HEK293T (cell line): ENCODE measurements around the gene SUPT3H.

ENCODE experiments used
- CTCF ChIA-PET: fragments of 350-600 bp; formaldehyde crosslinking; extraction: SDS; loops from one replicate; lab custom pipeline; 2021; ENCODE audit warnings: antibody characterized with exemption, inconsistent platforms; lab: Yijun Ruan, JAX
- POLR2A ChIA-PET: fragments of 350-600 bp; formaldehyde crosslinking; extraction: SDS; loops from one replicate; lab custom pipeline; 2020; ENCODE audit warnings: antibody characterized with exemption, inconsistent platforms; lab: Yijun Ruan, JAX
- DNase-seq: peaks from one replicate; pipeline ENCODE4 v3.0.0; 2012; ENCODE audit warnings: mixed read lengths; ENCODE audit errors: extremely low spot score
- ARNT ChIP-seq: fragments of 450-650 bp; IDR thresholded peaks from 2 replicates; pipeline ENCODE4 v1.6.1; 2017; ENCODE audit warnings: mild to moderate bottlenecking
- BHLHE40 ChIP-seq: fragments of 450-650 bp; IDR thresholded peaks from 2 replicates; pipeline ENCODE4 v1.6.1; 2016; ENCODE audit warnings: mild to moderate bottlenecking, moderate library complexity, borderline replicate concordance
- CTBP1 ChIP-seq: fragments of 450-650 bp; IDR thresholded peaks from 2 replicates; pipeline ENCODE4 v1.6.1; 2016; ENCODE audit warnings: borderline replicate concordance
- ELF4 ChIP-seq: fragments of 450-650 bp; IDR thresholded peaks from 2 replicates; pipeline ENCODE4 v1.6.1; 2017; ENCODE audit warnings: antibody characterized with exemption
- FOXA1 ChIP-seq: fragments of 450-650 bp; IDR thresholded peaks from 2 replicates; pipeline ENCODE4 v1.6.1; 2016; ENCODE audit warnings: mild to moderate bottlenecking
- FOXK2 ChIP-seq: fragments of 450-650 bp; IDR thresholded peaks from 2 replicates; pipeline ENCODE4 v1.6.1; 2016; ENCODE audit warnings: mild to moderate bottlenecking
- FOXM1 ChIP-seq: fragments of 450-650 bp; IDR thresholded peaks from 2 replicates; pipeline ENCODE4 v1.6.1; 2017; ENCODE audit warnings: mild to moderate bottlenecking, borderline replicate concordance
- HDGF ChIP-seq: fragments of 450-650 bp; IDR thresholded peaks from 2 replicates; pipeline ENCODE4 v1.6.1; 2017; ENCODE audit warnings: antibody characterized with exemption, borderline replicate concordance
- L3MBTL2 ChIP-seq: fragments of 450-650 bp; conservative IDR thresholded peaks from 2 replicates; pipeline ENCODE4 v1.6.1; 2016; ENCODE audit warnings: mild to moderate bottlenecking
- LEF1 ChIP-seq: fragments of 450-650 bp; IDR thresholded peaks from 2 replicates; pipeline ENCODE4 v1.6.1; 2017; ENCODE audit warnings: mild to moderate bottlenecking, borderline replicate concordance
- NFRKB ChIP-seq: fragments of 450-650 bp; IDR thresholded peaks from 2 replicates; pipeline ENCODE4 v1.6.1; 2016; ENCODE audit warnings: mild to moderate bottlenecking, moderate library complexity
- PKNOX1 ChIP-seq: fragments of 450-650 bp; IDR thresholded peaks from 2 replicates; pipeline ENCODE4 v1.6.1; 2016
- SP1 ChIP-seq: fragments of 450-650 bp; IDR thresholded peaks from 2 replicates; pipeline ENCODE4 v1.6.1; 2017
- SUZ12 ChIP-seq: fragments of 450-650 bp; IDR thresholded peaks from 2 replicates; pipeline ENCODE4 v1.6.1; 2016; ENCODE audit warnings: mild to moderate bottlenecking
- TARDBP ChIP-seq: fragments of 450-650 bp; IDR thresholded peaks from 2 replicates; pipeline ENCODE4 v1.6.1; 2016
- ZNF384 ChIP-seq: fragments of 450-650 bp; IDR thresholded peaks from 2 replicates; pipeline ENCODE4 v1.6.1; 2016

SUPT3H gene

GRCh38 chr6:45394586-45395095 lies 16.9 kb upstream of the SUPT3H start:
- POLR2A ChIA-PET = interaction anchor here (0.5 kb wide), 1 partner anchor 17 kb away, joined by 5 read pairs; no protein-coding TSS in a partner anchor
- CTCF ChIA-PET = no interaction called here
- TF ChIP-seq TARDBP (no peak), HDGF (no peak), NFRKB (no peak), BHLHE40 (no peak), FOXM1 (no peak), L3MBTL2 (no peak), CTBP1 (no peak)
- no peak for DNase-seq

- ChIA-PET POLR2A (interaction anchor here (1.1 to 1.4 kb wide), 2 partner anchors 10 to 135 kb away, joined by 3 to 4 read pairs; partner anchors contain the start of gene SUPT3H), CTCF (no interaction called here)
- TF ChIP-seq L3MBTL2 (no peak), TARDBP (no peak), FOXK2 (no peak), ELF4 (no peak), SUZ12 (no peak), BHLHE40 (no peak), HDGF (no peak), FOXA1 (no peak)
- DNase-seq = no peak
Observed at GRCh38 chr6:45388328-45388727, 10.6 kb upstream of the SUPT3H start.

GRCh38 chr6:45387236-45387635 lies 9.5 kb upstream of the SUPT3H start:
- DNase-seq = no peak
- TF ChIP-seq BHLHE40 (no peak), ELF4 (no peak), SUZ12 (no peak), FOXA1 (no peak)
- ChIA-PET CTCF (no interaction called here), POLR2A (interaction anchor here (1.1 to 1.4 kb wide), 2 partner anchors 9 to 134 kb away, joined by 3 to 4 read pairs; partner anchors contain the start of gene SUPT3H)

DNA sequence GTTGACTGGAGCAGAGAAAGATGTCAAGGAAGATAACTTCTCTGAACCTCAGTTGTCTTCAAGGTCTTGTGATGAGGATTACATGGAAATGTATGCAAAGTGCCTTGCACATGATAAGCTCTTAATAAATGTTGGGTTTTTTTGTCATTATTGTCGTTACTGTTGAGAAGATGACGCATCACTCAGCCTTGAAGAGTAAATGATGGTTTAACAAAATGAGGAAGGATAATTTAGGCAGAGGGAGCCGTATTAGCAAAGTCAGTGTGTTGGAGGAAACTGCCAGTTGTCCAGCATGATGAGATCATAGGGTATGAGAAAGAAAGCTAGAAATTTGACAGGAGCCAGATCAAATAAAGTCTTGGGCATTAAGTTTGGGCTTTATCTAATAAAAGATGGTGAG lies 8.8 kb upstream of the SUPT3H start:
- ChIA-PET CTCF (no interaction called here), POLR2A (interaction anchor here (1.0 kb wide), 1 partner anchor 10 kb away, joined by 3 read pairs; no protein-coding TSS in a partner anchor)

GRCh38 chr6:45382391-45382790 lies 4.7 kb upstream of the SUPT3H start:
- CTCF ChIA-PET = interaction anchor here (0.9 to 1.3 kb wide), 3 partner anchors 16 to 727 kb away, joined by 3 read pairs; no protein-coding TSS in a partner anchor

More for the DNA sequence above, 8.8 kb upstream of the SUPT3H start:
- TF ChIP-seq HDGF (no peak), FOXK2 (no peak), NFRKB (no peak)
- no peak for DNase-seq

DNA sequence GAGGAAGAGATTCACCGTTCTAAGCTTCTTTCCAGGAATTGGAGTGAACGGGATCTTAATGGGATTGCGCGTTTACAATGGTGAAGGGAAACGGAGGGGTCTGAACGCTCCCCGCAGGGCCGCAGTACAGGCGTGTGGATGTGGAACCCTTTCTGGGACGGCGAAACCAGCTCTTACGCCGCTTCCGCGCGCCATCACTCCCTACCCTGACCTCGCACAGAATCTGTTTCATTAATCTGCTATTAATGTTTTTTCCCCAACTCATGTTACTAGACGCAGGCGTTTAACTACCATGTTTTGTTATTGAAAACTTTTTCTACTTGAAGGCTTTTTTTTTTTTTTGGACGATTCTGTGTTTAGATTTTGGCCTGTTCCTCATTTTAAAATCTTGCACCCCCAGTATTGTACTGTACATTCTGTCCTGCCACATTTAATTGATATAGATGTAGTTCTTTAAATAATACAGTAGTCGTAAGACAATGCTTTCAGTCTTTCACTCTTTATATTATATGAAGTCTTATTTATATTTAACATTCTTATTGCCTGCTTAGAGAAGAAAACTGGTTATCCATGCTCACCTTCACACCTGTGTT lies 696 bp upstream of the SUPT3H start:
- TF ChIP-seq LEF1 (no peak), SUZ12 (no peak), NFRKB (no peak), HDGF (no peak), FOXM1 (no peak), ZNF384 (no peak)
- ChIA-PET POLR2A (interaction anchor here (0.7 to 3.2 kb wide), 21 partner anchors 9 to 725 kb away, joined by 3 to 33 read pairs (median 4); no protein-coding TSS in a partner anchor), CTCF (interaction anchor here (0.6 to 0.9 kb wide), 2 partner anchors 211 to 336 kb away, joined by 3 to 4 read pairs; no protein-coding TSS in a partner anchor)
- DNase-seq = no peak

More at GRCh38 chr6:45382391-45382790, 4.7 kb upstream of the SUPT3H start:
- TF ChIP-seq ARNT (no peak), LEF1 (no peak), FOXM1 (no peak), FOXA1 (no peak), CTBP1 (no peak), L3MBTL2 (no peak), SP1 (no peak), SUZ12 (no peak), BHLHE40 (no peak), ELF4 (no peak)
- POLR2A ChIA-PET = no interaction called here
- no peak for DNase-seq

DNA sequence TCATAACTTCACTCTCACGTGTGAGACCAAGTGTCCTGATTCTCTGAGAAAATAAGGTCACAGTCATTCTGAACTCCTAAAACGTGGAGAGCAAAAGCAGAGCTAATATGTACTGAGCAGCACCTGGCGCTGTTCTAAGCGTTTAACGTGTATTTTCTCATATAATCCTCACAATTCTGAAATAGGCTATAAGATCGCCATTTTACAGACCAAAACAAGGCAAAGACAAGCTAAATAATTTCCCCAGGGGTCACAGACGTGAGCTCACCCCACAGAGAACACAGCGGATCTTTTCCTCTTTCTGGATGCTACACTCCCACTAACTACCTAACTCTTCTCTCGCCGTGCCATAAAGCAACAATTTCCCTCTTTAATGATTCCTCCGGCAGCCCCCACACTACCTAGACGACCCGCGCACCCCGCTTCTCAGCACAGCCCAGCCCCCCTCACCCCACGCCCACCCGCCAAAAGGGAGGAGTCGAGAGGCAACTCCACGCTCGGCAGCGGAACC lies 636 bp downstream of the SUPT3H start:
- ChIA-PET POLR2A (interaction anchor here (0.8 to 3.2 kb wide), 6 partner anchors 9 to 723 kb away, joined by 3 to 33 read pairs (median 8); no protein-coding TSS in a partner anchor), CTCF (no interaction called here)
- DNase-seq = no peak
- no peak for TF ChIP-seq BHLHE40
- no peak for TF ChIP-seq HDGF
- no peak for TF ChIP-seq FOXM1
- no peak for TF ChIP-seq TARDBP
- TF ChIP-seq ZNF384 = no peak
- no peak for TF ChIP-seq CTBP1
- TF ChIP-seq SP1 = no peak
- no peak for TF ChIP-seq ELF4
- TF ChIP-seq FOXK2 = no peak
- no peak for TF ChIP-seq FOXA1
- no peak for TF ChIP-seq SUZ12
- TF ChIP-seq PKNOX1 = no peak
- no peak for TF ChIP-seq ARNT
